GM12872 (cell line): Measurements from ENCODE around the gene ANKRD7.

Source experiments
- TF ChIP-seq, protein P1 (sequence below): IDR thresholded peaks from 3 replicates; pipeline ENCODE4 v1.5.1; 2011; ENCODE audit warnings: low read depth, mild to moderate bottlenecking, low read length, moderate library complexity; ENCODE audit not compliant: insufficient read depth

Gene ANKRD7

DNA sequence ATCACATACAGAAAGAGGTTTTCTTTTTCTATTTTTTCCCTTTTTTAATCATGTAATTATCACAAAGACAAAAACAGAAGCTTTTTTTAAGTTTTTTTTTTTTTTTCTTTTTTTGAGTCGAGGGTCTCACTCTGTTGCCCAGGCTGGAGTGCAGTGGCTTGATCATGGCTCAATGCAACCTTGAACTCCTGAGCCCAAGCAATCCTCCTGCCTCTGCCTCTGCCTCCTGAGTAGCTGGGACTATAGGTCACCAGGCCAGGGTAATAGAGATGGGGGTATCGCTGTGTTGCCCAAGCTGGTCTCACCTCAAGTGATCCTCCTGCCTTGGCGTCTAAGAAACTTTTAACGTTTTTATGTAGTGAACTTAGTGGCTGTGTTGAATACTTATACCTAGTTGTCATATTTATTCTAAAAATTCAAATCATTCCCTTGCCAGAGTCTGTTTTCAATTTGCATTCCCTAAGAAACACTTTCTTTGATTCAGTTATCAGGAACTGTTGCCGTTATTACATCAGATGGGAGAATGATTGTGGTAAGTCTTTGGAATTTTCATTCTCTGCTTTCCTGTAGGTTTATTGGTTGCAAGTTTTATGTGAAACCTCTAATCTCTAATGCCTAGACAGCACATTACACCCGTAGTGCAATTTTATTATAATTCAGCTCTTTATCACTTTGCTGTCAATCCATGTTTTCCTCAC is 39.2 kb upstream of the ANKRD7 start:
- TF ChIP-seq, protein P1, sequence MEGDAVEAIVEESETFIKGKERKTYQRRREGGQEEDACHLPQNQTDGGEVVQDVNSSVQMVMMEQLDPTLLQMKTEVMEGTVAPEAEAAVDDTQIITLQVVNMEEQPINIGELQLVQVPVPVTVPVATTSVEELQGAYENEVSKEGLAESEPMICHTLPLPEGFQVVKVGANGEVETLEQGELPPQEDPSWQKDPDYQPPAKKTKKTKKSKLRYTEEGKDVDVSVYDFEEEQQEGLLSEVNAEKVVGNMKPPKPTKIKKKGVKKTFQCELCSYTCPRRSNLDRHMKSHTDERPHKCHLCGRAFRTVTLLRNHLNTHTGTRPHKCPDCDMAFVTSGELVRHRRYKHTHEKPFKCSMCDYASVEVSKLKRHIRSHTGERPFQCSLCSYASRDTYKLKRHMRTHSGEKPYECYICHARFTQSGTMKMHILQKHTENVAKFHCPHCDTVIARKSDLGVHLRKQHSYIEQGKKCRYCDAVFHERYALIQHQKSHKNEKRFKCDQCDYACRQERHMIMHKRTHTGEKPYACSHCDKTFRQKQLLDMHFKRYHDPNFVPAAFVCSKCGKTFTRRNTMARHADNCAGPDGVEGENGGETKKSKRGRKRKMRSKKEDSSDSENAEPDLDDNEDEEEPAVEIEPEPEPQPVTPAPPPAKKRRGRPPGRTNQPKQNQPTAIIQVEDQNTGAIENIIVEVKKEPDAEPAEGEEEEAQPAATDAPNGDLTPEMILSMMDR, result no peak

DNA sequence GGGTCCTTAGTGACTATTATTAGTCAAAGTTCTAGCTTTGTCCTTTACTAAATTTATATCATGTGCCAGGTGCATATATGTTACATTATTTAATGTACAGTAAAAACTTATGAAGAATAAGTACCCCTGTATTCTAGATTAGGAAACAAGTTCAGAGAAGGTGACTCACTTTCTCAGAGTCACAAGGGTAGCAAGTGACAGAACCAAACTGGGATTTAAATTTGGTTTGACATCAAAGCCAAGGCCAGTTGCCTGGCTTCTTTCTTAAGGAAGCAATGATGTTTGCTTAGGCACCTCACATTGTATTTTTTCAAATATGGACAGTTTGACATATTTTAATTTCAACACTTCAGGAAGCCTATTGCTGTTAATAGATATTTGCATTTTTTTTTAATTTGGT is 38.0 kb upstream of the ANKRD7 start:
- TF ChIP-seq, protein P1, result no peak

DNA sequence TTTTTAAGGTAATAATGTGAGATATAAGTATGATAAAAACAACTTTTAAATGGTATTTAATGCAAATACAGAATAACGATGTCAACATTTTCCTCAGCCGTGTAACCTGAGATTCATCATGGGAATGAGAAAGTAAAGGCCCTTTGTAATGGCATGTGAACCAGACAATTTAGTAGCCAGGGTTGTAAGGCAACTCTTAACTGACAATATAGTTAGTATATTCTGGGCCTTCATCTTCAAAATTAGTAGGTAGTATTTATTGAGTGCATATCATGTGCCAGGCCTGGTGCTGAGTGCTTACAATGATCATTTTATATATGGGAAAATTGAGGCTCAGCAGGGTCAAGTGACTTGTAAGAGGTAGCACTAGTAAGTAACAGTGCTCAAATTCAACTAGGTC is 29.9 kb upstream of the ANKRD7 start:
- TF ChIP-seq, protein P1, result no peak

DNA sequence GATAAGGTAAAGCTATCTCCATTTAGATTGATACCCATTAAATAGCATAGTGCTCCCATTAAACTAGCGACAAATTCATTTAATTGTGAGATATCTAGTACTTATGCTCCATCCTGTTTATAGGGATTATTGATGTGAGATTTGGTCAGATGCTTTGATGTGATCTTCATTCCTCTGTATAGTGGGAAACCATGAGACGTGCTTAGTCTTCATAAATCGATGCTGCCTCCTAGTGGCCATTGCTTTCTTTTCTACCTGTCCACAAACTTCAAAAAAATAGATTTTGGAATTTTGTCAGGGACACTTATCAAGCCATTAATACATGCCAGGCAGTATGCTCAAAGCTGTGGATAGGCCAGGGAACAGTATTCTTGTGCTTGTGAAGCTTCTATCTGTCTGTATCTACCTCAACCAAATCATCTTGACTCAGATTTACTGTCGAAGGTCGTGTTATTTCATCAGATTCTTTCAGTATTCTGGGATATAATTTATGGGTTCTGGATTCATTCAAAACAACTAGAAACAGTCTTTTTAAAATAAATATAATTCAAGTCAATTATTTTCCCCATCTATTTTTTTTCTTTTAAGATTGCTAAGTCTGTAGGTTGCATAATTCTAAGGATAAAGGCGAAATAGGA is 28.5 kb upstream of the ANKRD7 start:
- TF ChIP-seq, protein P1, result peak; percentile 78

DNA sequence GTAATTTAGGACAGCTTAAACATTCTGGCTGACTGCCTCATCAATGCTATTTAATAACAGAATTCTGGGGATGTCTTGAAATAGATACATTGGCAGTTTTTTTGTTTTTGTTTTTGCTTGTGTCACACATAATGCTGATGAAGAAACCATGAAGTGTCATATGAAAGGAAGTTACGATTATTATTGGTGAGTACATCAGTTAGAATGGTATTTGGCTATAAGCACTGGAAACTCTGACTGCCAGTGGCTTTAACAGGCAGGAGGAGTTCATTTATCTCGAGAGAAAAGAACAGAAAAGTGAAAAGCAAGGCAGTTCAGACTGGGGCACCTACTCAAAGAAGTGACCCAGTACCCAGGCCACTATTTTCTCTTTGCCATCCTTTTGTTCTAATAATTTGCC is 22.4 kb upstream of the ANKRD7 start:
- TF ChIP-seq, protein P1, result no peak

DNA sequence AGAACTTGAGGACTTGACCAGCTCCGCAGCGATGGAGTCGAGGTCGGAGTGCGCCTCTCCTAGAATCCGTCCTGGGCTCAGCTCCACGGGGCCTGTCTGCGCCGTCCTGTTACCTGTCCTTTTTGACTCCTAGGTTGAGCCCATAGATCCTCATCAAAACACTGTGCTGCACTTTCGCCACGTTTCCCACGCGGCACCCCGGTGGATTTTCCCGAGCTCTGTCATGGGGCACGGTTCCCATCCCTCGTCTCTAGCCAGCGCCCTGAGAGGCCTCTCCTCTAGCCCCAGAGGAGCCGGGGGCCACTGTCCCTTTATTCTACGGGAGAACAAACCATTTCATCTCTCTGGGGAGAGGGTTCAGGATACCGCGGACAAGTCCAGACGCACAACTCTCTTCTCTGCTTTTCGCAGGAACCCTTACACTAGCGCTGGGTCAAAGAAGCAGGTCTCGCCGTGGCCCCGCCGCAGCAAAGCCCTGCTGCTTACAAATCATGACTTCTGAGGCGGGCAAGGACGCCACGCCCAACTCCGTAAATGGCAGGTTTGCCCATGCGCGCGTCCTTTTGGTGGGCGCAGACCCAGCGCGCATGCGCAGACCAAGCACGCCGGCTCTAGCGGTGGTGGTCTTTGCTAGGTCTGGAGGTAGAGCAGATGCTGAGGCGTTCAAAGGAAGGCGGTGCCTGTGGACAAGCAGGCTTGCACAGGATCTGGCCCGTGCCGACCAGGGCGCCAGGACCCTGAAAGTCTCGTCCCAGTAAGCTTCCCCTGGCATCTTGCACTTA is 10.3 kb upstream of the ANKRD7 start:
- TF ChIP-seq, protein P1, result no peak

DNA sequence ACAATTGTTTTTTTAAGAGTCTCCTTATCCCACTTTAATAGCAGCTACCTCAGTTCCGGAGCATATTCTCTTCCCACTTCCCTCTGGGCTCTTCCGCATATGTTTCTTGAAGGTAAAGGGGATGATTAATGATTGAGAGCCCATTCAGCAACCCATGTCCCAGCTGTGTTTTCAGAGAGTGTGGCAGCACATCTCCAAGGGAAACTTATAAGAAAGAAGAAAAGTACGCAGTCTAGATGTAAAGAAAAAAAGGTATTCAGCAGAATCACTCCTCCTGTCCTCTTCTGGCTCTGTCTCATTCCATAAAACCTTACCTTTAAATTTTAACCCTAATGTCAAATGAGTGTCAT is 9.7 kb upstream of the ANKRD7 start:
- TF ChIP-seq, protein P1, result no peak
